Activated CD8-positive, alpha-beta T cell treated with anti-CD3 and anti-CD28 coated beads for 36 hours (primary cell): ENCODE data around the gene WRAP53. TPM values are rescaled to one million over a fixed set of nuclear protein-coding genes. Genes with fewer than 3 reads are reported as not detected.

Source experiments
- ATAC-seq: fragments of 200-7000 bp; cut with Tn5 transposase; one replicate; pipeline ENCODE4 v1.10.0; 2021; ENCODE audit warnings: mild to moderate bottlenecking, moderate library complexity
- CTCF ChIA-PET: fragments of 350-600 bp; sonication (Branson Sonifier 250); formaldehyde crosslinking; loops from one replicate; lab custom pipeline; 2021; ENCODE audit warnings: antibody characterized with exemption; lab: Charles Lee
- POLR2A ChIA-PET: fragments of 350-600 bp; sonication (Branson Sonifier 250); formaldehyde crosslinking; loops from one replicate; lab custom pipeline; 2021; ENCODE audit warnings: antibody characterized with exemption; lab: Charles Lee
- DNase-seq: peaks from one replicate; pipeline ENCODE4 v3.0.0-alpha.2; 2020
- H3K27ac Mint-ChIP-seq: one replicate; pipeline ENCODE4 v1.8.0; 2021; ENCODE audit warnings: mild to moderate bottlenecking, mixed read lengths
- H3K27me3 Mint-ChIP-seq: one replicate; pipeline ENCODE4 v1.8.0; 2021; ENCODE audit warnings: mixed read lengths
- H3K36me3 Mint-ChIP-seq: one replicate; pipeline ENCODE4 v1.8.0; 2021; ENCODE audit warnings: low read depth, mixed read lengths
- H3K4me1 Mint-ChIP-seq: one replicate; pipeline ENCODE4 v1.8.0; 2021; ENCODE audit warnings: low read depth, mixed read lengths
- H3K4me3 Mint-ChIP-seq: one replicate; pipeline ENCODE4 v1.8.0; 2021; ENCODE audit warnings: mild to moderate bottlenecking, moderate library complexity, mixed read lengths
- H3K9me3 Mint-ChIP-seq: one replicate; pipeline ENCODE4 v1.8.0; 2021; ENCODE audit warnings: mixed read lengths
- CTCF ChIP-seq: fragments of 200-600 bp; IDR thresholded peaks from one replicate; pipeline ENCODE4 v1.8.0; 2022; ENCODE audit warnings: antibody characterized with exemption, mild to moderate bottlenecking
- intact Hi-C: fragments of 100-400 bp; cut with micrococcal nuclease; formaldehyde crosslinking; loops from one replicate; pipeline ENCODE4 v1.10.0; 2022
- total RNA-seq, 2 experiments: library from RNA; stranded (reverse); gene quantifications; one replicate each; pipeline ENCODE4 v1.2.3, GENCODE V29; 2021

WRAP53 gene
- total RNA-seq, 2 experiments from 2014 or later = 27.5 to 28.6 TPM

DNA sequence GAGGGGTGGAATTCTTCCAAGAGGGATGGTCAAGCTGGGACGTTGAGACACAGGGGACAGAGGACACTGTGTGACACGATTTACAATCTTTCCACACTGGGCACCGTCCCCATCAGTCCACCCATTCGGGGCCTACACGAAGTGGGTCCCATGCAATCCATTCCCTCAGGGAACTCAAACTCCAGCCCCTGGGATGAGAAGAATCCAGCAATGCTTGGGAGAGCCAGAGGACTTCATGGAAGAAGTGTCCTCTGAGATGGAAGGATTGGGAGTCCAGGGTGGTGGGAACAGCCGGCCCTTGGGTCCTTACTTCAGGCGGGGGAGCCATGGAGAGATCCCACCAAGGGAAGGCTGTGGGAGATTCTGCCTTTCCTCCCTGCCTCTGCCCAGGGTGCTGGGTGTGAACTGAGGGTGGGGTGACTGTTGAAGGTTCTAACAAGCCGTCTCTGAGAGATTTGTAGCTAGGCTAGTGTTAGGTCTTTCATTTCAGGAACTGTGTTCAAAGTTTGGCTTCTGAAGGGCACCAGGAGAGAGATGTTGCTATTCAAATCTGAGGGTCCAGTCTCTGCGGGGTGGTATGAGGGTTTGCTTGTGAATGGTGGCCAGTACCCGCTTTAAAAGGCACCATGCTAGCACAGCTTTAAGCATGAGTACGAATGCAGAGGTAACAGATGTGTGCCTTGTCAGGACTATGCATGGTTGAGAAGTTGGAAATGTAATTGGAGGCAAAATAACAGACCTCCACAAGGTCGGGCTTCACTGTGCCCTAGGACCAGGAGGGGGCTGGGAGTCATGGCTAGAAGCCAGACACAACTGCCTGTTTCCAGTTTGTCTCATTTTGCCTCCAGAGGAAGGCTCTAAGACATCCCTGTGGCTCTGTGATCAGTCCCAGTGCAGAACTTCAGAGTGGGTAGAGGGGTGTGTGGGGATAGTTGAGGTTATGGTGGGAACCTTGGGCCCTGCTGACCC is 35.6 kb upstream of the WRAP53 start:
- DNase-seq (no peak), ATAC-seq (no peak)
- no peak overlapping the region for H3K27ac Mint-ChIP-seq
- H3K36me3 Mint-ChIP-seq = no peaks in the 10 kb centered on the region
- intact Hi-C loops = no loop called here
- no peak for TF ChIP-seq CTCF
- no peak overlapping the region for H3K4me3 Mint-ChIP-seq
- ChIA-PET POLR2A (interaction anchor here (0.8 to 4.3 kb wide), 4 partner anchors 21 to 41 kb away, joined by 3 to 29 read pairs (median 6); partner anchors contain the start of genes FXR2, TP53 and WRAP53), CTCF (interaction anchor here (1.2 to 2.9 kb wide), 5 partner anchors 18 to 216 kb away, joined by 3 to 17 read pairs (median 5); partner anchors contain the start of gene TP53)
- H3K27me3 Mint-ChIP-seq = peaks cover 32% of the 10 kb centered on the region
- H3K4me1 Mint-ChIP-seq = peaks cover 14% of the 10 kb centered on the region
- no peaks in the 10 kb centered on the region for H3K9me3 Mint-ChIP-seq

DNA sequence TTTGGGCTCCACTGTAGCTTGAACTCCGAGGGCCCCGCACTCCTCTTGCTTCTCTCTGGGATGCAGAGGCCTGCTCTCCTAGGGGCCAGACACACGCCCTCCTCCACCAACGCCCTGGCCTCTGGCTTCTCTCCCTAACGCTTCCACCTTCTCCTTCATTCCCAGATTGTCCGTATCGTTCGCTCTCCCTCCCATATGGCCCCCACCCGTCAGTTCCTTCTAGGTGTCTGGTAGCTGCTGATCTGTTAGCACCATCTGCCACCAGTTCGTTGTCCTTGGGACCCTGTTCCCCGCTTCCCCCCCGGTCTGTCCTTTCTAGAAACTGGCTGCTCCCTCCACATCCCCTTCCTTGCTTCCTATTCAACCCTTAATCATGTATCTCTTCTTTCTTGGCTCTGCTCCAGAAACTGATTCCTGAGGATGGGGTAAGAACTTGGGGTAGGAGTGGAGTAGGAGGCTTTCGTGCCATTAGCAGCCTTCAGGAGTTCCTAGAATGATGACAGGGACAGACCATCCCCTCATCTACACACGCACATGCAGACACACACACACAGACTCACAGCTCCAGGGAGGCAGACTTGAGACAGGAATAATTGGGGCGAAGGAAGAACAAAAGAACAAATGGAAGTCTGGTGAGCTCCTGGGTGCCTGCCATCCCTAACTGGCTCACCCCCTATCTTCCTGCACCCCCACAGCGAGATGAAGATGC is 33.3 kb upstream of the WRAP53 start:
- POLR2A ChIA-PET = interaction anchor here (1.1 to 1.3 kb wide), 2 partner anchors 12 to 33 kb away, joined by 3 to 4 read pairs; partner anchors contain the start of gene WRAP53
- no peak overlapping the region for H3K27ac Mint-ChIP-seq
- intact Hi-C loops = no loop called here
- peaks cover 11% of the 10 kb centered on the region for H3K4me1 Mint-ChIP-seq
- DNase-seq (no peak), ATAC-seq (no peak)
- no peak overlapping the region for H3K4me3 Mint-ChIP-seq
- H3K9me3 Mint-ChIP-seq = no peaks in the 10 kb centered on the region
- CTCF ChIA-PET = no interaction called here
- peaks cover 27% of the 10 kb centered on the region for H3K27me3 Mint-ChIP-seq
- TF ChIP-seq CTCF = no peak
- H3K36me3 Mint-ChIP-seq = no peaks in the 10 kb centered on the region

DNA sequence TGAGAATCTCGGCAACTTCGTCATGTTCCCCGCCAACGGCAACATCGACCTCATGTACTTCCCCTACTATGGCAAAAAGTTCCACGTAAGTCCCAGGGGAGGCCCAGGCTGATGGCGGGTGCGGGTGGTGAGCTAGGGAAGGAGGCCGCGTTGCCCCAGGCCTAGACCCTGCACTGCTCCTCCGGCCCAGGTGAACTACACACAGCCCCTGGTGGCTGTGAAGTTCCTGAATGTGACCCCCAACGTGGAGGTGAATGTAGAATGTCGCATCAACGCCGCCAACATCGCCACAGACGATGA is 32.8 kb upstream of the WRAP53 start:
- DNase-seq (no peak), ATAC-seq (no peak)
- CTCF ChIA-PET = no interaction called here
- peaks cover 6% of the 10 kb centered on the region for H3K4me1 Mint-ChIP-seq
- H3K27ac Mint-ChIP-seq = no peak overlapping the region
- H3K9me3 Mint-ChIP-seq = no peaks in the 10 kb centered on the region
- POLR2A ChIA-PET = interaction anchor here (1.1 kb wide), 1 partner anchor 12 kb away, joined by 4 read pairs; no protein-coding TSS in a partner anchor
- H3K4me3 Mint-ChIP-seq = no peak overlapping the region
- peaks cover 22% of the 10 kb centered on the region for H3K27me3 Mint-ChIP-seq
- no peak for TF ChIP-seq CTCF
- no peaks in the 10 kb centered on the region for H3K36me3 Mint-ChIP-seq
- intact Hi-C loops = no loop called here

GRCh38 chr17:7656958-7657609 is 31.2 kb upstream of the WRAP53 start:
- no peak for TF ChIP-seq CTCF
- Mint-ChIP-seq H3K4me3 (no peak overlapping the region), H3K9me3 (no peaks in the 10 kb centered on the region), H3K27ac (no peak overlapping the region), H3K36me3 (no peaks in the 10 kb centered on the region), H3K4me1 (no peaks in the 10 kb centered on the region), H3K27me3 (peaks cover 13% of the 10 kb centered on the region)
- intact Hi-C loops = no loop called here
- DNase-seq = no peak
- CTCF ChIA-PET = interaction anchor here (3.3 kb wide), 1 partner anchor 16 kb away, joined by 17 read pairs; no protein-coding TSS in a partner anchor
- ATAC-seq = no peak
- POLR2A ChIA-PET = interaction anchor here (0.9 kb wide), 1 partner anchor 33 kb away, joined by 3 read pairs; no protein-coding TSS in a partner anchor
